ENCODE results near the gene MYO10. TPM values are rescaled to one million over a fixed set of nuclear protein-coding genes. Genes with fewer than 3 reads are reported as not detected.

Gene MYO10
- total and polyA plus RNA-seq, 2 experiments from 2014 or later = 119 to 276 TPM

GRCh38 chr5:16897800-16898199, 38.3 kb downstream of the MYO10 start:
- Mint-ChIP-seq H3K27ac (peak overlapping the region; percentile 82), H3K36me3 (ENCODE audit: low read depth) (no peaks in the 10 kb centered on the region), H3K4me1 (peaks cover 66% of the 10 kb centered on the region), H3K27me3 (ENCODE audit: insufficient read depth, low read depth, poor library complexity) (peaks cover 17% of the 10 kb centered on the region), H3K4me3 (no peak overlapping the region), H3K9me3 (no peaks in the 10 kb centered on the region)
- Histone ChIP-seq H3K4me1 (ENCODE audit: insufficient read depth) (peaks cover 66% of the 10 kb centered on the region), H4K20me1 (replicated peaks; ENCODE audit: insufficient read depth) (0 out of 2 replicates have a peak, but pooled peaks cover 6% of the 10 kb centered on the region), H2AFZ (no peak overlapping the region), H3K4me3 (no peak overlapping the region), H3K27ac (ENCODE audit: low read depth) (no peak overlapping the region), H3F3A (replicated peaks; ENCODE audit: low read depth) (0 out of 2 replicates have a peak, but pooled peaks cover 3% of the 10 kb centered on the region), H3K9me2 (ENCODE audit: insufficient read depth) (no peaks in the 10 kb centered on the region), H3K36me3 (ENCODE audit: insufficient read depth) (no peaks in the 10 kb centered on the region), H3K4me2 (peak overlapping the region; percentile 46), H3K79me2 (replicated peaks; ENCODE audit: insufficient read depth) (peaks cover 94% of the 10 kb centered on the region), H3K27me3 (ENCODE audit: insufficient read depth) (no peaks in the 10 kb centered on the region)
- ATAC-seq = no peak
- no peak for DNase-seq (ENCODE audit: low spot score)
- TF ChIP-seq CREB1 (CRISPR knock-in tag; IDR thresholded peaks at IDR 0.05; ENCODE audit: low read depth) (no peak), ZNF331 (CRISPR knock-in tag; IDR thresholded peaks at IDR 0.05; ENCODE audit: low read depth) (no peak), ZNF462 (CRISPR knock-in tag; IDR thresholded peaks at IDR 0.05) (no peak), ETS1 (IDR thresholded peaks at IDR 0.05) (no peak), STAT1 (IDR thresholded peaks at IDR 0.05; ENCODE audit: unreplicated experiment) (no peak), ZNF114 (CRISPR knock-in tag; IDR thresholded peaks at IDR 0.05) (no peak), POLR2AphosphoS5 (IDR thresholded peaks at IDR 0.05; ENCODE audit: low read depth) (no peak), EZH2phosphoT487 (IDR thresholded peaks at IDR 0.05; ENCODE audit: unreplicated experiment) (no peak), NANOG (IDR thresholded peaks at IDR 0.05; ENCODE audit: borderline replicate concordance) (no peak), EZH2 (IDR thresholded peaks at IDR 0.05; ENCODE audit: low read depth, unreplicated experiment) (no peak), CTCF (conservative IDR thresholded peaks at IDR 0.05; ENCODE audit: low read depth in 2 of 2) (no peak), JUNB (IDR thresholded peaks at IDR 0.05; ENCODE audit: unreplicated experiment) (no peak)
- TF ChIP-seq, protein P1, sequence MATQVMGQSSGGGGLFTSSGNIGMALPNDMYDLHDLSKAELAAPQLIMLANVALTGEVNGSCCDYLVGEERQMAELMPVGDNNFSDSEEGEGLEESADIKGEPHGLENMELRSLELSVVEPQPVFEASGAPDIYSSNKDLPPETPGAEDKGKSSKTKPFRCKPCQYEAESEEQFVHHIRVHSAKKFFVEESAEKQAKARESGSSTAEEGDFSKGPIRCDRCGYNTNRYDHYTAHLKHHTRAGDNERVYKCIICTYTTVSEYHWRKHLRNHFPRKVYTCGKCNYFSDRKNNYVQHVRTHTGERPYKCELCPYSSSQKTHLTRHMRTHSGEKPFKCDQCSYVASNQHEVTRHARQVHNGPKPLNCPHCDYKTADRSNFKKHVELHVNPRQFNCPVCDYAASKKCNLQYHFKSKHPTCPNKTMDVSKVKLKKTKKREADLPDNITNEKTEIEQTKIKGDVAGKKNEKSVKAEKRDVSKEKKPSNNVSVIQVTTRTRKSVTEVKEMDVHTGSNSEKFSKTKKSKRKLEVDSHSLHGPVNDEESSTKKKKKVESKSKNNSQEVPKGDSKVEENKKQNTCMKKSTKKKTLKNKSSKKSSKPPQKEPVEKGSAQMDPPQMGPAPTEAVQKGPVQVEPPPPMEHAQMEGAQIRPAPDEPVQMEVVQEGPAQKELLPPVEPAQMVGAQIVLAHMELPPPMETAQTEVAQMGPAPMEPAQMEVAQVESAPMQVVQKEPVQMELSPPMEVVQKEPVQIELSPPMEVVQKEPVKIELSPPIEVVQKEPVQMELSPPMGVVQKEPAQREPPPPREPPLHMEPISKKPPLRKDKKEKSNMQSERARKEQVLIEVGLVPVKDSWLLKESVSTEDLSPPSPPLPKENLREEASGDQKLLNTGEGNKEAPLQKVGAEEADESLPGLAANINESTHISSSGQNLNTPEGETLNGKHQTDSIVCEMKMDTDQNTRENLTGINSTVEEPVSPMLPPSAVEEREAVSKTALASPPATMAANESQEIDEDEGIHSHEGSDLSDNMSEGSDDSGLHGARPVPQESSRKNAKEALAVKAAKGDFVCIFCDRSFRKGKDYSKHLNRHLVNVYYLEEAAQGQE (IDR thresholded peaks at IDR 0.05; ENCODE audit: unreplicated experiment) = no peak

All from GM23338 (cell line).